GM19240 (cell line): ENCODE results near the gene ZNF691.
"Not testable (repeated sequence)": the region's sequence is repeated elsewhere in the genome, so short reads cannot be mapped to it uniquely, and the experiment has no call there.

Experiments
- DNase-seq: peaks from one replicate; pipeline ENCODE4 v3.0.0; 2011; ENCODE audit warnings: low spot score; ENCODE audit not compliant: insufficient read length

ZNF691 gene

DNA sequence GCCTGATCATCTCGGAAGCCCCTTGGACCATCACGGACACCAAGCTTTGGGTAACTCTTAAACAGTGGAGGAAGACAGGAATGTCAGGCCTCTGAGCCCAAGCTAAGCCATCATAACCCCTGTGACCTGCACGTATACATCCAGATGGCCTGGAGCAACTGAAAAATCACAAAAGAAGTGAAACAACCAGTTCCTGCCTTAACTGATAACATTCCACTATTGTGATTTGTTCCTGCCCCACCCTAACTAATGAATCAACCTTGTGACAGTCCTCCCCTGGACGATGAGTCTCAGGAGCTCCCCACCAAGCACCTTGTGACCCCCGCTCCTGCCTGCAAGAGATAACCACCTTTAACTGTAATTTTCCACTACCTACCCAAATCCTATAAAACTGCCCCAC lies 13.0 kb downstream of the ZNF691 start:
- not testable (repeated sequence) for DNase-seq

DNA sequence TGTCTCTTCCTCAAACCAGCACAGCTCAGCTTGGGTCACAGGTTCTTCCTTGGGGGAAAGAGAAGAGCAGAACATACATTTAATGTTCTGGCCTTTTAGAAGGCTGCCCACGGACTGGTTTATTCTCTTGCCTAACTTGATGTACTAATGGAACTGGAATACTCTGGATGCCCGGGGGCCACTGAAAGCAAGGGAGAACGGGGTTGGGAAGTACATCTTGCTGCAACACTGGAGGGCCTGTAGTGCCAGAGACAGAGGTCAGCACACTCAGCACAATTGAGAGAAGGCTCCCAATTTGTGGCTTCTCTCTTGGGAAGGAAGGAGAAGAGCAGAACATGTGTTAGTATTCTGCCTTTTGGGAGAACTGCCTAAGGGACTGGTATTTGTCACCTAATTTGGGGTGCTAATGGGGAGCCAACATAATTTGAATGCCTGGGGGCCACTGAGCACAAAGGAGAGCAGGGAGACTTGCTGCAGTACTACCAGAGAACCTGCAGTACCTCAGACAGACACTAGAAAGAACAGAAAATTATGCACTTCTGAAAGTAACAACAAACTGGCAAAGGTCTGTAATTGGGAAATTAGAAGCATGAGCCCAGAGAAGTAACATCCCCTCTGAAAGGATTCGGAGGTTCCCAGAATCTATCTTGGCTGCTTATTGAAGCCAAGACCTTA lies 14.1 kb downstream of the ZNF691 start:
- DNase-seq: no peak

DNA sequence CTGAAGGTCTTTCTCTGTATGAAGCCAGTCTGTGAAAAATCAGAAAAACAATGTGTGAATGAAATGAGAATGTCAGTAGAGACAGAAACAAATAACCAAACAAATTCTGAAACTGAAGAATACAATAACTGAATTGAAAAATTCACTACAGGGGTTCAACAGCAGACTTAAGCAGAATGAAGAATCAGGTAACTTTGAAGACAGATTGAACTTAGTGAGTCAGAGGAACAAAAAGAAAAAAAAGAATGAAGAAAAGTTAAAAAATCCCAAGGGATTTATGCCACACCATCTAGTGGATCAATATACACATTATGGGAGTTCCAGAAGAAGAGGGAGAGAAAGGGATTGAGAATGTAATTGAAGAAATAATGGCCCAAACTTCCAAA lies 14.6 kb downstream of the ZNF691 start:
- DNase-seq: no peak

DNA sequence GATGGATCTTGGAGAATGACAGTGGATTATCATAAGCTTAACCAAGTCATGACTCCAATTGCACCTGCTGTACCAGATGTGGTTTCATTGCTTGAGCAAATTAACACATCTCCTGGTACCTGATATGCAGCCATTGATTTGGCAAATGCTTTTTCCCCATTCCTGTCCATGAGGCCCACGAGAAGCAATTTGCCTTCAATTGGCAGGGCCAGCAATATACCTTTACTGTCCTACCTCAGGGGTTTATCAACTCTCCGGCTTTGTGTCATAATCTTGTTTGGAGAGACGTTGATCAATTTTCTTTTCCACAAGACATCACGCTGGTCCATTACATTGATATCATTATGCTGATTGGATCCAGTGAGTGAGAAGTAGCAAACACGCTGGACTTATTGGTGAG lies 20.1 kb downstream of the ZNF691 start:
- DNase-seq: no peak

DNA sequence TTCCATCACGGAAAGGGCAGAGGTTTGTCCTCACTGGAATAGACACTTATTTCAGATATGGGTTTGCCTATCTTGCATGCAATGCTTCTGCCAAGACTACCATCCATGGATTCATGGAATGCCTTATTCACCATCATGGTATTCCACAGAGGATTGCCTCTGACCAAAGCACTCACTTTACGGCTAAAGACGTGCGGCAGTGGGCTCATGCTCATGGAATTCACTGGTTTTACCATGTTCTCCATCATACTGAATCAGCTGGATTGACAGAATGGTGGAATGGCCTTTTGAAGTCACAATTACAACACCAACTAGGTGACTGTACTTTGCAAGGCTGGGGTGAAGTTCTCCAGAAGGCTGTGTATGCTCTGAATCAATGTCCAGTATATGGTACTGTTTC lies 22.1 kb downstream of the ZNF691 start:
- DNase-seq: not testable (repeated sequence)

DNA sequence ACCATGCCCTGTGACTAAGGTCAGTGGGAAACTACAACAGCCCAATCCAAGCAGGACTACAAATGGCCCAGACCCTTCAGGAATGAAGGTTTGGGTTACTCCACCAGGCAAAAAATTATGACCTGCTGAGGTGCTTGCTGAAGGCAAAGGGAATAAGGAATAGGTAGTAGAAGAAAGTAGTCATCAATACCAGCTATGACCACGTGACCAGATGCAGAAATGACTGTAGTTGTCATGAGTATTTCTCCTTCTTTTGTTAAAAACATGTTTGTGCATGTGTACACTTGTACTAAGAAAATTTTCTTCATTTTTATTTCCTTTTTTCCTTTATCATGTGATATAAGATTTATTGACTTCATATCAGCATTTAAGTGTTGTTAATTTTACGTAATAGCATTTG lies 22.8 kb downstream of the ZNF691 start:
- not testable (repeated sequence) for DNase-seq

DNA sequence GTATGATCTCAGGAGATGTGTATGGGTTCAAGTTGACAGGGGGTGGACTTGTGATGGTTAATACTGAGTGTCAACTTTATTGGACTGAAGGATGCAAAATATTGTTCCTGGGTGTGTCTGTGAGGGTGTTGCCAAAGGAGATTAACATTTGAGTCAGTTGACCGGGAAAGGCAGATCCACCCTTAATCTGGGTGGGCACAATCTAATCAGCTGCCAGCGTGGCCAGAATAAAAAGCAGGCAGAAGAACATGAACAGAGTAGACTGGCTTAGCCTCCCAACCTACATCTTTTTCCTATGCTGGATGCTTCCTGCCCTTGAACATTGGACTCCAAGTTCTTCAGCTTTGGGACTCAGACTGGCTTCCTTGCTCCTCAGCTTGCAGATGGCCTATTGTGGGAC lies 23.3 kb downstream of the ZNF691 start:
- not testable (repeated sequence) for DNase-seq

DNA sequence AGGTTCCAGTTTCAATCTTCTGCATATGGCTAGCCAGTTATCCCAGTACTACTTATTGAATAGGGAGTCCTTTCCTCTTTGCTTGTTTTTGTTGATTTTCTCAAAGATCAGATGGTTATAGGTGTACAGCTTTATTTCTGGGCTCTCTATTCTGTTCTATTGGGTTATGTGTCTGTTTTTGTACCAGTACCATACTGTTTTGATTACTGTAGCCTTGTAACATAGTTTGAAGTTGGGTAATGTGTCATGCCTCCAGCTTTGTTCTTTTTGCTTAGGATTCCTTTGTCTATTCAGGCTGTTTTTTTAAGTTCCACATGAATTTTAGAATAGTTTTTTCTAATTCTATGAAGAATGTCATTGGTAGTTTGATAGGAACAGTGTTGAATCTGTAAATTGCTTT lies 26.7 kb downstream of the ZNF691 start:
- not testable (repeated sequence) for DNase-seq

DNA sequence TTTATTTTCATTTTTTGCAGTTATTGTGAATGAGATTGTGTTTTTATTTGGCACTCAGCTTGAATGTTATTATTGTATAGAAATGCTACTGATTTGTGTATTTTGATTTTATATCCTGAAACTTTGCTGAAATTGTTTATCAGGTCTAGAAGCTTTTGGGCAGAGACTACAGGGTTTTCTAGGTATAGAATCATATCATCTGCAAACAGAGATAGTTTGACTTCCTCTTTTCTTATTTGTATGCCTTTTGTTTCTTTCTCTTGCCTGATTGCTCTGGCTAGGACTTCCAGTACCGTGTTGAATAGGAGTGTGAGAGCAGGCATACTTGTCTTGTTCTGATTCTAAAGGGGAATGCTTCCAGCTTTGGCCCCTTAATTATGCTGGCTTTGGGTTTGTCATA lies 27.3 kb downstream of the ZNF691 start:
- no peak for DNase-seq

DNA sequence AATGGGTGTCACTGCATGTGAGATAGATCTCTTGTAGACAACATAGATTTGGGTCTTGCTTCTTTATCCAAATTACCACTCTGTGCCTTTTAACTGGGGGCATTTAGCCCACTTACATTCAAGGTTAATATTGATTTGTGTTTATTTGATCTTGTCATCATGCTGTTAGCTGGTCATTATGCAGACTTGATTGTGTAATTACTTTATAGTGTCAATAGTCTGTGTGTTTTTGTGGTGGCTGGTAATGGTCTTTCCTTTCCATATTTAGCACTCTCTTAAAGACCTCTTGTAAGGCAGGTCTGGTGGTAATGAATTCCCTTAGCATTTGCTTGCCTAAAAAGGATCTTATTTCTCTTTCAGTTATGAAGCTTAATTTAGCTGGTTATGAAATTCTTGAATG lies 29.6 kb downstream of the ZNF691 start:
- DNase-seq: no peak

DNA sequence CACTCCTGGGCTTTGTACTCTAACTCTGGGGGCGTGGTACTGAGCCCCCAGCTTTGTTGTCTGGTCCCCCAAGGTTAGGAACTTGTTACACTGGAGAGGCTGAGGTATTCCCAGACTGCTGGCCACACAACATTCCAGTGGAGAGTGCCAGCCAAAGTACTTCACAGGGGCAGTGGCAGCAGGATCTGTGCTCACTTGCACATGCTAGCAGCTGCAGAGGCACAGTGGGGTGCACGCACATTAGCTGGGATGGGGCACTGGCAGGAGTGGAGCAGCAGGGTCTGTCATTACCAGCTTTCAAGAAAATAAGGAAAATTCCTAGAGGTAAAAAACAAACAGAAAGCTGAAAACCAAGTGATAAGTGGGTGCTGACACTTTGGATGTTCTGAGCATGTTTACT lies 31.0 kb downstream of the ZNF691 start:
- no peak for DNase-seq

DNA sequence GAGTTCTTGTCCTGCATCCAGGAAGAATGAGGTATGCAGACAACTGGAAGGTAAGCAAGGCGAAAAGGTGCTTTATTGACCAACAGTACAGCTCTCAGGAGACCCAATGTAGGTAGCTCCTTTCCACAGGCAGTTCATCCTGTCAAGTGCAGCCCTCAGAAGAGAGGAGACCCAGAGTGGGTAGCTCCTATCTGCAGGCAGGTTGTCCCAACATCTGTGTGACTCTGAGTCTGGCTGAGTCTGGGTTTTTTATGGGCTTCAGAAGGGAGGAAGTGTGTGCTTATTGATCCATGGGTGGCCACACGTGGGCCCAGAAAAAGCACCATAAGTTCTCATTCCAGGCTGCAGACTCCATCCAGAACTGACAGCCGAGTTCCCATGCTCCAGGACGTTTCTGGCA lies 34.0 kb downstream of the ZNF691 start:
- no peak for DNase-seq

DNA sequence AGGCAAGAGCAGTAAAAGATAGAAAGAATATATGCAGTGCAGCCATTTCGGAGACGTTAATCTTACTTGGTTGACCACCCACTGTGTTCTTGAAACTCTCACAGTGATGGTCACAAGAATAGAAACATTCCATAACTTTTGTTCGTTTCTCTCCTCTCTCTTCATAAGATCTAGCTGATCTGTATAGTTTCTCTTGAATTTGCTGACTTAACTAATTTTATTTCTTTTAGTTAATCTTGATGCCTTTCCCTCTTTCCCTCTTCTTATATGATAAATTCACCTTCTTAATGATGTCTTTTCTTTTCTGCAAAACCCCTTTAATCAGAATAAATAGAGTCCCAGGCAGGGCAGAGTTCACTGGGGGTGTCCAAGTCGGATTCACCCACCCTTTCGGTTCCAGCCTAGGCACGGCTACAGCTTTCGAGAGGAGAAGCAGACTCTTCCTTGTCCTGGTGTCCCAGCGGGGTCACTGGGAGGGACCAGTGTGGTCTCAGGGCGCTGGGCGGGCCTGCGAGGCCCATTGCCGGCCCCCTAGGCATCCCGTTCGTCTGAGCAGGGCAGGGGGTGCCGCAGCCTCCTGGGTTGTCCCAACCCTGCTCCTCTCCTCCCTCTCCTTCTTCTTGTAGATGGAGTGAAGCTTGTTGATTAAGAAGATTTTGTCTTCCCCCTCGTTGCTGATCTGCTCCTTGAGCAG lies 39.8 kb downstream of the ZNF691 start:
- no peak for DNase-seq

DNA sequence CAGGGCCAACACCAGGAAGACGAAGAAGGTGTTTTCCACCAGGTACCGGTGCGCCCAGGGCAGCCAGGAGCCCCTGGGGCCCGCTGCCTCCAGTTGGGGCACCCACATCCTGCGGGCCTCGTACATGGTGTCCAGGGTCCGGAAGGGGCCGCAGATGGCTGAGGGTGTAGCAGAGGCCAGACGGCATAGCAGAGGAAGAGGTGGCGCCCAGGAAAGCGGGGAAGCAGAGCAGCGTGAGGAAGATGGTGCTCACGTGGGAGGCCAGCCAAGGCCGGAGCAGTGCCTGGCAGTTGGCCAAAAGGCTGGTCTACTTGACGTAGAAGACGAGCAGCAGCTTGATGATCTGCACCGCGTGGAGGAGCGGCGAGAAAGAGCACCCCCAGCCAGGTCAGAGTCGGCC lies 40.4 kb downstream of the ZNF691 start:
- no peak for DNase-seq

DNA sequence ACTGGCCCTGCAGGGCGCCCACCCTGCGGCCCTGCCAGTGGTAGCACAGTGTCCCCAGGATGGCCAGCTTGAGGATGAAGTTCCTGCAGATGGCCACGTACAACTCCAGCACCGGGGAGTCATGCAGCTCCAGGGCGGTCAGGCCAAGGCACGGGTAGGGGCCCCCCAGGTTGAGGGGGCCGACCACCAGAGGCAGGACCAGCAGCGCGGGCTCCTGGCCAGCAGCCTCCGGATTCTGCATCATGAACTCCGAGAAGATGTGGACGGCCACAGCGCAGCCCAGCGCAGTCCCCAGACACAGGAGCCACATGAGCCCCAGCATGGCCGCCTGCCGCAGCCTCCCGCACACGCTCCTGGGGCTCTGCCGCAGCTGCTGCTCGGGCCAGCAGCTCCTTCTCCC lies 41.0 kb downstream of the ZNF691 start:
- DNase-seq: no peak

DNA sequence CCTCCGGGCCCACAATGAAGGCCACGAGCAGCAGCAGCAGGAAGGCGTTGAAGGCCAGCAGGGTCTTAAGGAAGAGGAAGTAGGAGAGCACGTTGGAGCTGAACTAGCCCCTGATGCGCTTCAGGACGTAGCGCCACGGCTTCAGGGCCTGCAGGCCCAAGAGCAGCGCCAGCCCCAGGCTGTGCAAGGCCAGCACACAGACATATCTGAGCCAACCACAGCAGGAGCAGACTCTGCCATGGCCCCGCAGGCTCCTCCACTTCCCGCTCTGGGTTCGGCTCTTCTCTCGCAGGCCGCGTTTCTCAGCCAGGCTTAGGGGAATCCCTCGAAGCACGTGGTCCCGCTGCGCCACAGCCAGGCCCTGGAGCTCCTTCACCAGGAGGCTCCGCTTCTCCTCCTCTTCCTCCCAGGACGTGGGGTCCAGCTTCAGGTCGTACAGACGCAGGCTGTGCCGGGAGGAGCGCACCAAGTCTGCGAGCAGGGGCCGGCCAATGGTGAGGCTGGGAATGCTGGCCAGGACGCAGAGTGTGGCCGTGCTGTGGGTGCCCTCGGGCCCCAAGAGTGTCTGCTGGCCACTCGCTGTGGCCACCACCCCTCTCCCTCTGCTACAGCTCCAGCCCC lies 41.7 kb downstream of the ZNF691 start:
- DNase-seq: no peak

DNA sequence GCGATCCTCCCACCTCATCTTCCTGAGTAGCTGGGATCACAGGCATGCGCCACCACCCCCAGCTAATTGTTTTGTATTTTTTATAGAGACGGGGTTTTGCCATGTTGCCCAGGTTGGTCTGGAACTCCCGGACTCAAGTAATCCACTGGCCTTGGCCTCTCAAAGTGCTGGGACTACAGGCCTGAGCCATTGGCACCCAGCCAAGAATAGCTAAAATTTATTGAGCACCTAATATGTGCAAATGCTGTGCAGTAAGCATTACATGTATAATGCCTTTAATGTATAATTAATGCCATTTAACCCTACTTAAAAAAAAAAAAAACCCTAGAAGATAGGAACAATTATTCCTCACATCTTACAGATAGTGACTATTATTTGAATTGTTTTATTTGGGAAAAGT lies 42.9 kb downstream of the ZNF691 start:
- no peak for DNase-seq

DNA sequence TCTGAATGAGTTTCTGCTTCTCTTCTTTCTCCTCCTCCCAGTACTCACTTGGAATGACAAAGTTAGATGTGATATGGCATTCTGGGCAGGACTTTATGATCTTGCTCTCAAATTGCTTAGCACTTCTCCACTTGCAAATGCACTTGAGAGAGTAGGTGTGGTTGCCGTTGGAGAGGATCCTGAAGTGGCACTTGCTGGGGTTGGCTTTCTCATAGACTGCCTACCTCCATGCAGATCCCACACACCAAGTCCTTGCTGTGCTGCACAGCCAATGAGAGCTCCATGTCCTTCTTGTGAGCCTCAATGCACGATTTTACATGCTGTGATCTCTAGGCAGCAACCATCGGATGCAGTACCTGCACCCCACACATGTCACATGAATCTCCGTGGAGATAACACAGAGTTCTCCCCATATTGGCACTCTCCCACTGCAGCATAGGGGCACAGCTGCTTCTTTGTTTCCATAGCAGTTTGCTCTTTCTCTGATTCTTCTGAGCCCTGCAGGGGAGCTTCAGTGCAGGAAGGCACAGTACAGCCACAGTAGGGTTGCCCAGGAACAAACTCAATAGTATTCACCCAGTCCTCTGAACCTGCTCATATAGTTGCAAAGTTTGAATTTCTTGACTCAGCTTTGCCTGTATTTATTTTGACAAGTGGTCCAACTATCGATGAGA lies 45.2 kb downstream of the ZNF691 start:
- no peak for DNase-seq

DNA sequence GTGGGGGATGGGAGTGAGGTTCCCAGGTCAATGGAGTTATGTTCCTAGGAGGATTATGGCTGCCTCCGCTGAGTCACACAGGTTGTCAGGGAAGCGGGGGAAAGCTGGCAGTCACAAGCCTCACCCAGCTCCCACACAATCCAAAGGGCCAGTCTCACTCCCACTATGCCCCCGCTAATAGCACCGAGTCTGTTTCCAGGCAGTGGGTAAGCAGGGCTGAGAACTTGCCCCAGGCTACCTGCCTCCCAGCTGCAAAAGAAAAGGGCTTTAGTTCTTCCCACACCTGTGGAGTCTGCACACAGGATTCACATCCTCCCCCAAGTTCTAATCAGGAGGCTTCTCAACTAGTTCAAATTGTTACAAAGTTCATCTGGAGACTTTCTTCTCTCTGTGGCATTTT lies 53.5 kb downstream of the ZNF691 start:
- DNase-seq: not testable (repeated sequence)
